GM12878 (cell line): ENCODE data around the gene MAP2K7. TPM values are rescaled to one million over a fixed set of nuclear protein-coding genes. Genes with fewer than 3 reads are reported as not detected.

Source experiments
- BCL11A ChIP-seq: IDR thresholded peaks from 2 replicates; pipeline ENCODE4 v1.6.1; 2011; ENCODE audit warnings: low read depth, low read length
- BMI1 ChIP-seq: fragments of 450-650 bp; IDR thresholded peaks from 2 replicates; pipeline ENCODE4 v1.6.1; 2016; ENCODE audit warnings: mild to moderate bottlenecking, moderate library complexity, borderline replicate concordance
- ELK1 ChIP-seq: IDR thresholded peaks from 2 replicates; pipeline ENCODE4 v1.6.1; 2012; ENCODE audit warnings: low read depth, low read length, improper control_type of control experiment
- FOXM1 ChIP-seq: IDR thresholded peaks from 2 replicates; pipeline ENCODE4 v1.6.1; 2012; ENCODE audit warnings: low read depth, mild to moderate bottlenecking, inconsistent platforms, low read length, moderate library complexity
- HDAC2 ChIP-seq: fragments of 200-600 bp; sonication (generic); IDR thresholded peaks from 2 replicates; pipeline ENCODE4 v1.6.1; 2017
- KDM1A ChIP-seq: fragments of 200-600 bp; sonication (generic); IDR thresholded peaks from 2 replicates; pipeline ENCODE4 v1.6.1; 2016; ENCODE audit warnings: borderline replicate concordance
- LARP7 ChIP-seq: fragments of 450-650 bp; IDR thresholded peaks from 2 replicates; pipeline ENCODE4 v1.6.1; 2017; ENCODE audit warnings: mild to moderate bottlenecking
- NRF1 ChIP-seq: conservative IDR thresholded peaks from 2 replicates; pipeline ENCODE4 v1.6.1; 2011; ENCODE audit warnings: mild to moderate bottlenecking, low read depth, low read length, improper control_type of control experiment
- PAX5 ChIP-seq: IDR thresholded peaks from 2 replicates; pipeline ENCODE4 v1.6.1; 2011; ENCODE audit warnings: low read depth, low read length, borderline replicate concordance
- POLR2AphosphoS5 ChIP-seq: IDR thresholded peaks from 2 replicates; pipeline ENCODE4 v1.6.1; 2011; ENCODE audit warnings: mild to moderate bottlenecking, low read length, inconsistent platforms
- RELA ChIP-seq: fragments of 450-650 bp; IDR thresholded peaks from 2 replicates; pipeline ENCODE4 v1.8.0; 2014; ENCODE audit warnings: borderline replicate concordance; ENCODE audit not compliant: partially characterized antibody
- ZBED1 ChIP-seq: IDR thresholded peaks from 2 replicates; pipeline ENCODE4 v1.6.1; 2016; ENCODE audit warnings: borderline replicate concordance
- ZBTB33 ChIP-seq: fragments of 450-650 bp; IDR thresholded peaks from 2 replicates; pipeline ENCODE4 v1.6.1; 2017; ENCODE audit warnings: mild to moderate bottlenecking
- polyA plus RNA-seq, 11 experiments: library from polyadenylated mRNA; depleted of rRNA in 4 of 11; unstranded in 6 of 11; stranded (reverse) in 5 of 11; fragments of >200 nt; fragmentation: Nextera tagmentation in 4 of 11; fragmentation: Illumina TruSeq in 1 of 11; extraction: Ambion mirVana in 4 of 11; extraction: Trizol in 1 of 11; gene quantifications; 1 replicate in 1 of 11; 2 replicates in 10 of 11; pipeline versions ENCODE4 v1.2.1 to v1.2.3, GENCODE V29; 2011 to 2016; ENCODE audit warnings: inconsistent platforms in 2 of 11, missing spikeins in 2 of 11, low read depth in 1 of 11
- total RNA-seq, 4 experiments: library from RNA; depleted of rRNA in 3 of 4; stranded (reverse); fragments of >200 nt in 3 of 4; fragmentation: Illumina TruSeq in 1 of 4; extraction: Trizol in 1 of 4; gene quantifications; 2 replicates each; pipeline versions ENCODE4 v1.2.1 to v1.2.3, GENCODE V29; 2013 to 2021

Gene MAP2K7
- total and polyA plus RNA-seq, 10 of the 15 experiments (the other 5 are each of a cell fraction or from before 2014, with no cell fraction given) = 0.34 to 32.2 (median 6.7) TPM

DNA sequence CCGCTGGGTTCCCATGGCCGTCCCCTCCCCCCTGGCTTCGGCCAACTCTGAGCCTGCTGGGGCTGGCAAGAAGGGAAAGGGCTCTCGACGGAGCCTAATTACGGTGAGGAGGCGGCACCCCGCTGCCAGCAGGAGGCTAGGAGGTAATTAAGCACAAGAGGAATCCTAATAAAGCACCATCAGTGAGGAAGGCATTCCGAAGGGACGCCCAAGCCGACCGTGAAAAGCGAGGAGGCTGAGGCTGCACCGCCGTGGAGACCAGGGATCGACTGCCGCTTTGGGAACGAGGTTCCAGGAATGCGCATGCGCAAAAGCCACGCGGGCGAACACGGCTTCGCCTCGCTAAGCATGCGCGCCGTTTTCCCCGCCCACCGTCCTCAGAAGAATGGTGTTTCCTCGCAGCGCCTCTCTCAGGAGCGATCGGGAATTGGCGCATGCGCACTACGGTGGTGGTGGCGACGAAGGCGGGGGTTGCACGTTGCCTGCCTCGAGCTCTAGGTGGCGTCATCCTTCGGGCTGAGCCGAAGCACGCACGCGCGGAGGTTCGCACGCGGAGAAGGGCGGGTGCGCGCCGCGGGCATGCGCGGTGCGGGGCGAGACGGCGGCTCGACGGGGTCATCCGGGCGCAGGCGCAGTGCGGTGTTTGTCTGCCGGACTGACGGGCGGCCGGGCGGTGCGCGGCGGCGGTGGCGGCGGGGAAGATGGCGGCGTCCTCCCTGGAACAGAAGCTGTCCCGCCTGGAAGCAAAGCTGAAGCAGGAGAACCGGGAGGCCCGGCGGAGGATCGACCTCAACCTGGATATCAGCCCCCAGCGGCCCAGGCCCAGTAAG lies at the start of gene MAP2K7 (continued):
- no peak for TF ChIP-seq ELK1
- no peak for TF ChIP-seq ZBTB33
- peak; percentile 87 for TF ChIP-seq NRF1
- TF ChIP-seq FOXM1 = no peak
- no peak; the same call in 1 of the 2 replicates for TF ChIP-seq LARP7
- TF ChIP-seq ZBED1 = no peak
- no peak for TF ChIP-seq HDAC2
- TF ChIP-seq BCL11A = 0 out of 2 replicates have a peak, but pooled peaks have one; percentile 3
- peak; percentile 89; the same call in 1 of the 2 replicates for TF ChIP-seq POLR2AphosphoS5
- no peak for TF ChIP-seq BMI1
- peak; percentile 61 for TF ChIP-seq RELA
- no peak for TF ChIP-seq KDM1A
- TF ChIP-seq PAX5 = peak; percentile 89
